Measurements from ENCODE around the gene PITX2.

DNA sequence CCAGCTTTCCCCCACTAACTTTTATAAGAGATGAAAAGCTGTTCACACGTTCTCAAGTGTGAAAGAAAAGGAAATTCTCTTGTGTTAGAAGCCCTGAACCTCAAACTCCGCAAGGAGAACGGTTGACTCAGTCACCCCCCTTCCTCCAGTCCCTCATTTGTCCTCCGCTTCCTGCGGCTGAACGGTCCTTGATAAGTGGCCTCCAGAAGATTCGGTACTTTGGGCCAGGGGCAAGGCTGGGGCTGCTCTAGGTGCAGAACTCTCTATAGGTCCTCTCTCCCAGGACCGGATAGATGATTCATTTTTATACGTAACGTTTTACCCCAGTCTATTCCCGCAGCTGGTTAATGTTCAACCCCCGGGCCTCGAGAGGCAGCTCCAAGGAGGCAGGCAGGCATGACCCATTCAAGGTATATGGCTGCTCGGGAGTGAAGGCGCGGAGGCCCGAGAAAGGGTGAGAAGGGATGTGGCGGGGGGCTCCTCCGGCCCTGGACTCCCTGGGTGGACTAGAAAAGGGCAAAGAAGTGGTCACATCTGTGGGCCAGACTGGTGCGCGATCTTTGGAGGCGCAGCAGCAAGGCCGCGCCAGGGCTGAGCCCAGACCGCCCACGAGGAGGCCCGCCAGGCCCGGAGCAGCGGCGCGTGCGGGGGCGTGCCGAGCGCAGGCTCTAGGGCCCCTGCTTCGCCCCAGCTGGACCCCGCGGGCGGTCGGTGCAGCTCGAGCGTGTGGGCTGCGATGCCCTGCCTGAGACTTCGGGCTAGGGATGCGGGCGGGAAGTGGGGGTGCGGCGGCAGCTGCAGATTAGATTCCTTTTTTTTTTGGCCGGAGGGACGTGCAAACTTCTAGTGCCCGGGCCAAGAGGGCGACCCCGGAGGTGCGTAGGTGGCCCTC lies 11.7 kb downstream of the PITX2 start:
- TF ChIP-seq ELF4 (CRISPR knock-in tag; IDR thresholded peaks at IDR 0.05; ENCODE audit: low read depth) (no peak), ESRRA (CRISPR knock-in tag; IDR thresholded peaks at IDR 0.05; ENCODE audit: borderline replicate concordance) (no peak), ZNF317 (CRISPR knock-in tag; IDR thresholded peaks at IDR 0.05; ENCODE audit: borderline replicate concordance, low read depth) (no peak)
- TF ChIP-seq, protein P1, sequence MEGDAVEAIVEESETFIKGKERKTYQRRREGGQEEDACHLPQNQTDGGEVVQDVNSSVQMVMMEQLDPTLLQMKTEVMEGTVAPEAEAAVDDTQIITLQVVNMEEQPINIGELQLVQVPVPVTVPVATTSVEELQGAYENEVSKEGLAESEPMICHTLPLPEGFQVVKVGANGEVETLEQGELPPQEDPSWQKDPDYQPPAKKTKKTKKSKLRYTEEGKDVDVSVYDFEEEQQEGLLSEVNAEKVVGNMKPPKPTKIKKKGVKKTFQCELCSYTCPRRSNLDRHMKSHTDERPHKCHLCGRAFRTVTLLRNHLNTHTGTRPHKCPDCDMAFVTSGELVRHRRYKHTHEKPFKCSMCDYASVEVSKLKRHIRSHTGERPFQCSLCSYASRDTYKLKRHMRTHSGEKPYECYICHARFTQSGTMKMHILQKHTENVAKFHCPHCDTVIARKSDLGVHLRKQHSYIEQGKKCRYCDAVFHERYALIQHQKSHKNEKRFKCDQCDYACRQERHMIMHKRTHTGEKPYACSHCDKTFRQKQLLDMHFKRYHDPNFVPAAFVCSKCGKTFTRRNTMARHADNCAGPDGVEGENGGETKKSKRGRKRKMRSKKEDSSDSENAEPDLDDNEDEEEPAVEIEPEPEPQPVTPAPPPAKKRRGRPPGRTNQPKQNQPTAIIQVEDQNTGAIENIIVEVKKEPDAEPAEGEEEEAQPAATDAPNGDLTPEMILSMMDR (IDR thresholded peaks at IDR 0.05): no peak
- TF ChIP-seq, protein P2, sequence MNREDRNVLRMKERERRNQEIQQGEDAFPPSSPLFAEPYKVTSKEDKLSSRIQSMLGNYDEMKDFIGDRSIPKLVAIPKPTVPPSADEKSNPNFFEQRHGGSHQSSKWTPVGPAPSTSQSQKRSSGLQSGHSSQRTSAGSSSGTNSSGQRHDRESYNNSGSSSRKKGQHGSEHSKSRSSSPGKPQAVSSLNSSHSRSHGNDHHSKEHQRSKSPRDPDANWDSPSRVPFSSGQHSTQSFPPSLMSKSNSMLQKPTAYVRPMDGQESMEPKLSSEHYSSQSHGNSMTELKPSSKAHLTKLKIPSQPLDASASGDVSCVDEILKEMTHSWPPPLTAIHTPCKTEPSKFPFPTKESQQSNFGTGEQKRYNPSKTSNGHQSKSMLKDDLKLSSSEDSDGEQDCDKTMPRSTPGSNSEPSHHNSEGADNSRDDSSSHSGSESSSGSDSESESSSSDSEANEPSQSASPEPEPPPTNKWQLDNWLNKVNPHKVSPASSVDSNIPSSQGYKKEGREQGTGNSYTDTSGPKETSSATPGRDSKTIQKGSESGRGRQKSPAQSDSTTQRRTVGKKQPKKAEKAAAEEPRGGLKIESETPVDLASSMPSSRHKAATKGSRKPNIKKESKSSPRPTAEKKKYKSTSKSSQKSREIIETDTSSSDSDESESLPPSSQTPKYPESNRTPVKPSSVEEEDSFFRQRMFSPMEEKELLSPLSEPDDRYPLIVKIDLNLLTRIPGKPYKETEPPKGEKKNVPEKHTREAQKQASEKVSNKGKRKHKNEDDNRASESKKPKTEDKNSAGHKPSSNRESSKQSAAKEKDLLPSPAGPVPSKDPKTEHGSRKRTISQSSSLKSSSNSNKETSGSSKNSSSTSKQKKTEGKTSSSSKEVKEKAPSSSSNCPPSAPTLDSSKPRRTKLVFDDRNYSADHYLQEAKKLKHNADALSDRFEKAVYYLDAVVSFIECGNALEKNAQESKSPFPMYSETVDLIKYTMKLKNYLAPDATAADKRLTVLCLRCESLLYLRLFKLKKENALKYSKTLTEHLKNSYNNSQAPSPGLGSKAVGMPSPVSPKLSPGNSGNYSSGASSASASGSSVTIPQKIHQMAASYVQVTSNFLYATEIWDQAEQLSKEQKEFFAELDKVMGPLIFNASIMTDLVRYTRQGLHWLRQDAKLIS (CRISPR knock-in tag; IDR thresholded peaks at IDR 0.05; ENCODE audit: borderline replicate concordance): no peak
